Breast epithelium (tissue), 3 donors: ENCODE results near the gene RNF150.

Source experiments
- POLR2A ChIP-seq: fragments of 450-650 bp; IDR thresholded peaks from one replicate; pipeline ENCODE4 v1.6.1; 2016; ENCODE audit warnings: antibody characterized with exemption, mild to moderate bottlenecking, moderate library complexity
- POLR2AphosphoS5 ChIP-seq, 3 donors: sonication (generic); formaldehyde crosslinking; IDR thresholded peaks; one replicate each; pipeline ENCODE4 v1.6.1; 2017; ENCODE audit warnings: antibody characterized with exemption in 3 of 3
- TF ChIP-seq, protein P1 (sequence below), 3 donors: fragments of 450-650 bp; IDR thresholded peaks; one replicate each; pipeline ENCODE4 v1.5.1; 2016 to 2017; ENCODE audit warnings: antibody characterized with exemption in 3 of 3, mild to moderate bottlenecking in 3 of 3, moderate library complexity in 3 of 3

DNA sequence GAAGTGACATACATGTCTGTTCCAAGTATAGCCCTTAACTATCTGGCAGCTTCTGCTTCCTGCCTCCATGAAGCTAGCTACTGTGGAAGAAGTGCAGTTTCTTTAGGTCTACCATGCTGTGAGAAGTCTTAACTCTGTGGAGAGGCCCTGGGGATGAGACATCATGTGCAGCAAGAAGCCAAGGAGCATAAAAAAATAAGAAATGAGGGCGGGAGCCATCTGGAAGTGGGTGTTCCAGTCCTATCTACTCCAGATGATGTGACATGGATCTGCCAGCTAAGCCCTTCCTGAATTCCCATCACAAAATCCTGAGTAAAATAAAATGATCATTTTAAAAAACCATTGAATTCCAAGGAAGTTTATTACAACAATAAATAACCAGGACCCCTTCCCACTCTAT lies 289.2 kb downstream of the RNF150 start:
- no peak for TF ChIP-seq POLR2A
- TF ChIP-seq, protein P1, sequence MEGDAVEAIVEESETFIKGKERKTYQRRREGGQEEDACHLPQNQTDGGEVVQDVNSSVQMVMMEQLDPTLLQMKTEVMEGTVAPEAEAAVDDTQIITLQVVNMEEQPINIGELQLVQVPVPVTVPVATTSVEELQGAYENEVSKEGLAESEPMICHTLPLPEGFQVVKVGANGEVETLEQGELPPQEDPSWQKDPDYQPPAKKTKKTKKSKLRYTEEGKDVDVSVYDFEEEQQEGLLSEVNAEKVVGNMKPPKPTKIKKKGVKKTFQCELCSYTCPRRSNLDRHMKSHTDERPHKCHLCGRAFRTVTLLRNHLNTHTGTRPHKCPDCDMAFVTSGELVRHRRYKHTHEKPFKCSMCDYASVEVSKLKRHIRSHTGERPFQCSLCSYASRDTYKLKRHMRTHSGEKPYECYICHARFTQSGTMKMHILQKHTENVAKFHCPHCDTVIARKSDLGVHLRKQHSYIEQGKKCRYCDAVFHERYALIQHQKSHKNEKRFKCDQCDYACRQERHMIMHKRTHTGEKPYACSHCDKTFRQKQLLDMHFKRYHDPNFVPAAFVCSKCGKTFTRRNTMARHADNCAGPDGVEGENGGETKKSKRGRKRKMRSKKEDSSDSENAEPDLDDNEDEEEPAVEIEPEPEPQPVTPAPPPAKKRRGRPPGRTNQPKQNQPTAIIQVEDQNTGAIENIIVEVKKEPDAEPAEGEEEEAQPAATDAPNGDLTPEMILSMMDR (IDR thresholded peaks at IDR 0.05), result no peak
- no peak for TF ChIP-seq POLR2AphosphoS5 (IDR thresholded peaks at IDR 0.05)
